ENCODE measurements around the gene CDKL2.
"Not testable (repeated sequence)": the region's sequence is repeated elsewhere in the genome, so short reads cannot be mapped to it uniquely, and the experiment has no call there.

CDKL2 gene

DNA sequence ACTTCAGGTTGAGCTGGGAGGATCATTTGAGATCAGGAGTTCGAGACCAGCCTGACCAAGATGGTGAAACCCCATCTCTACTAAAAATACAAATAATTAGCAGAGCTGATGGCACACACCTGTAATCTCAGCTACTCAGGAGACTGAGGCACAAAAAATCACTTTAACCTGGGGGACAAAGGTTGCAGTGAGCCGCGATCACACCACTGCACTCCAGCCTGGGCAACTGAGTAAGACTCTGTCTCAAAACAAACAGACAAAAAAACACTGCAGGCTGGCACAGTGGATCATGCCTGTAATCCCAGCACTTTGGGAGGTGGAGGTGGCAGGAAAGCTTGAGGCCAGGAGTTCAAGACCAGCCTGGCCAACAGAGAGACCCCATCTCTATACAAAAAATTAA lies 34.3 kb upstream of the CDKL2 start:
- not testable (repeated sequence) for H3K9ac ChIP-seq (ENCODE audit: low read length); H3K4me3 ChIP-seq (ENCODE audit: low read length); H3K9me3 ChIP-seq (ENCODE audit: control insufficient read depth, low read length); H3K36me3 ChIP-seq (ENCODE audit: control insufficient read depth, insufficient read depth, low read length); H3K27me3 ChIP-seq (ENCODE audit: control insufficient read depth, insufficient read depth, low read length); H3K4me1 ChIP-seq (ENCODE audit: control insufficient read depth, insufficient read depth, low read length)

DNA sequence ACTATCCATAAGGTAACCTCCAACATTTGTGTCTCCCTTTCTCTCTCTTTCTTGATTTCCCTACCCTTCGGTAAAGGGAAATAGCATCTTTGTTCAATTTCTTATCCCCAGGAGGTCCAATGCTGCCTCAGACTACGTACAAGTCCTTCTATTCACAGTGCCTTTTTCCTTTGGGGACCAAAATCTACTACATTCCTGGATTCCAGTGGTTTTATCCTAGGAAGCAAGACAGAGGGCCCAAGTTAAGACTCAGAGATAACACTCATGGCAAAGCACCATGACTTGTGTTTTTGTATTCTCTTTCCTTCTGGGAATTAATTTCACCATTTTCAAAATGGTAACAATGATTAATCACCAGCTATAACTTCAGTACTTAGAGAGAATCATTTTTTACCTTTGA lies 32.3 kb upstream of the CDKL2 start:
- H3K9ac ChIP-seq (ENCODE audit: low read length) = no peak overlapping the region
- no peaks in the 10 kb centered on the region for H3K4me1 ChIP-seq (ENCODE audit: control insufficient read depth, insufficient read depth, low read length)
- no peaks in the 10 kb centered on the region for H3K36me3 ChIP-seq (ENCODE audit: control insufficient read depth, insufficient read depth, low read length)
- H3K4me3 ChIP-seq (ENCODE audit: low read length) = no peak overlapping the region
- H3K27me3 ChIP-seq (ENCODE audit: control insufficient read depth, insufficient read depth, low read length) = no peaks in the 10 kb centered on the region
- no peaks in the 10 kb centered on the region for H3K9me3 ChIP-seq (ENCODE audit: control insufficient read depth, low read length)

DNA sequence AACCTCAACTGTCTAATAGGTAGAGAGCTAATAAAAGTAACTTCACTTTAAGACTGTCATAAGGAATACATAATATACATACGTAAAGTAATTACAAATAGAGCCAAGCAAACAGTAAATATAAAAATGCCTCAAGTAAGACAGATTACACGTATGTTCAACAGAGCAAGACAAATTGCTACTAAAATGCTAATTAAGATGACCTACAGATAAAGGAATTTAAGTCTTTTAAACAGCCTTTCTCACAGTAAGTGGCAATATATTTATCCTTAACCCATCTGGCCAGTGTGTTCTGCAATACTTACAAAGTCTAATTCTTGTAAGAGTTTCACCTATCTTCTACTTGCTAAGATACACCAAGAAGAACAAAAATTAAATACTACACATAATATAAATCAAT lies 30.2 kb upstream of the CDKL2 start:
- no peaks in the 10 kb centered on the region for H3K4me1 ChIP-seq (ENCODE audit: control insufficient read depth, insufficient read depth, low read length)
- no peaks in the 10 kb centered on the region for H3K9me3 ChIP-seq (ENCODE audit: control insufficient read depth, low read length)
- H3K9ac ChIP-seq (ENCODE audit: low read length) = no peak overlapping the region
- H3K27me3 ChIP-seq (ENCODE audit: control insufficient read depth, insufficient read depth, low read length) = no peaks in the 10 kb centered on the region
- no peak overlapping the region for H3K4me3 ChIP-seq (ENCODE audit: low read length)
- no peaks in the 10 kb centered on the region for H3K36me3 ChIP-seq (ENCODE audit: control insufficient read depth, insufficient read depth, low read length)

- Histone ChIP-seq H3K9ac (ENCODE audit: low read length) (no peak overlapping the region), H3K27me3 (ENCODE audit: control insufficient read depth, insufficient read depth, low read length) (no peaks in the 10 kb centered on the region), H3K36me3 (ENCODE audit: control insufficient read depth, insufficient read depth, low read length) (peaks cover 4% of the 10 kb centered on the region), H3K4me1 (ENCODE audit: control insufficient read depth, insufficient read depth, low read length) (no peaks in the 10 kb centered on the region), H3K9me3 (ENCODE audit: control insufficient read depth, low read length) (no peaks in the 10 kb centered on the region), H3K4me3 (ENCODE audit: low read length) (no peak overlapping the region)
Measured at GRCh38 chr4:75659512-75660031, 29.2 kb upstream of the CDKL2 start.

GRCh38 chr4:75658876-75659275 lies 28.5 kb upstream of the CDKL2 start:
- H3K4me3 ChIP-seq (ENCODE audit: low read length) = no peak overlapping the region
- no peaks in the 10 kb centered on the region for H3K9me3 ChIP-seq (ENCODE audit: control insufficient read depth, low read length)
- no peaks in the 10 kb centered on the region for H3K4me1 ChIP-seq (ENCODE audit: control insufficient read depth, insufficient read depth, low read length)
- no peaks in the 10 kb centered on the region for H3K27me3 ChIP-seq (ENCODE audit: control insufficient read depth, insufficient read depth, low read length)
- no peak overlapping the region for H3K9ac ChIP-seq (ENCODE audit: low read length)
- peaks cover 7% of the 10 kb centered on the region for H3K36me3 ChIP-seq (ENCODE audit: control insufficient read depth, insufficient read depth, low read length)

DNA sequence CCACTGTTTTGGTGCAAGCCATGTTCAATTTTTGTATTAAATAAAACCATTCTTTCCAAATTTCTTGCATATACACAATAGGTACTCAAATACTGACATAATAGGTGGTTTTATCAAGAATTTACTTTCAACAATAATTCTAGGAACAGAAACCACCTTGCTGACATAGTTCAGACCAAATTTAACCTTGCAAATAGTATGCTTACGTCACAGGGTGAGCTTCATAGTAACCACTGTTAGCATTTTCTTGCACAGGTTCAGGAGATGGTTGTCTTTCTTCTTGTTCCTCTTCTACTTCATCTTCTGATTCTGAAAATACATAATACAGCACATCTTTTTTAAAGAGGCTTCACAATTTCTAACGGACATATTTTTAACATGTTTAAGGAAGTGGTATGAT lies 25.2 kb upstream of the CDKL2 start:
- no peak overlapping the region for H3K4me3 ChIP-seq (ENCODE audit: low read length)
- H3K27me3 ChIP-seq (ENCODE audit: control insufficient read depth, insufficient read depth, low read length) = no peaks in the 10 kb centered on the region
- H3K4me1 ChIP-seq (ENCODE audit: control insufficient read depth, insufficient read depth, low read length) = no peaks in the 10 kb centered on the region
- no peaks in the 10 kb centered on the region for H3K9me3 ChIP-seq (ENCODE audit: control insufficient read depth, low read length)
- no peak overlapping the region for H3K9ac ChIP-seq (ENCODE audit: low read length)
- peaks cover 7% of the 10 kb centered on the region for H3K36me3 ChIP-seq (ENCODE audit: control insufficient read depth, insufficient read depth, low read length)

GRCh38 chr4:75654905-75655304 lies 24.6 kb upstream of the CDKL2 start:
- Histone ChIP-seq H3K9ac (ENCODE audit: low read length) (no peak overlapping the region), H3K36me3 (ENCODE audit: control insufficient read depth, insufficient read depth, low read length) (peaks cover 7% of the 10 kb centered on the region), H3K9me3 (ENCODE audit: control insufficient read depth, low read length) (no peaks in the 10 kb centered on the region), H3K4me3 (ENCODE audit: low read length) (no peak overlapping the region), H3K4me1 (ENCODE audit: control insufficient read depth, insufficient read depth, low read length) (no peaks in the 10 kb centered on the region), H3K27me3 (ENCODE audit: control insufficient read depth, insufficient read depth, low read length) (no peaks in the 10 kb centered on the region)

GRCh38 chr4:75653845-75654503 lies 23.6 kb upstream of the CDKL2 start:
- H3K9me3 ChIP-seq (ENCODE audit: control insufficient read depth, low read length) = no peaks in the 10 kb centered on the region
- no peaks in the 10 kb centered on the region for H3K4me1 ChIP-seq (ENCODE audit: control insufficient read depth, insufficient read depth, low read length)
- H3K27me3 ChIP-seq (ENCODE audit: control insufficient read depth, insufficient read depth, low read length) = no peaks in the 10 kb centered on the region
- peaks cover 7% of the 10 kb centered on the region for H3K36me3 ChIP-seq (ENCODE audit: control insufficient read depth, insufficient read depth, low read length)
- H3K9ac ChIP-seq (ENCODE audit: low read length) = no peak overlapping the region
- H3K4me3 ChIP-seq (ENCODE audit: low read length) = no peak overlapping the region

- H3K36me3 ChIP-seq (ENCODE audit: control insufficient read depth, insufficient read depth, low read length) = no peaks in the 10 kb centered on the region
- H3K9ac ChIP-seq (ENCODE audit: low read length) = no peak overlapping the region
- no peak overlapping the region for H3K4me3 ChIP-seq (ENCODE audit: low read length)
- H3K4me1 ChIP-seq (ENCODE audit: control insufficient read depth, insufficient read depth, low read length) = peaks cover 5% of the 10 kb centered on the region
- no peaks in the 10 kb centered on the region for H3K9me3 ChIP-seq (ENCODE audit: control insufficient read depth, low read length)
- no peaks in the 10 kb centered on the region for H3K27me3 ChIP-seq (ENCODE audit: control insufficient read depth, insufficient read depth, low read length)
Measured at GRCh38 chr4:75644095-75644494, 13.8 kb upstream of the CDKL2 start.

GRCh38 chr4:75643651-75644050 lies 13.3 kb upstream of the CDKL2 start:
- Histone ChIP-seq H3K4me1 (ENCODE audit: control insufficient read depth, insufficient read depth, low read length) (peaks cover 5% of the 10 kb centered on the region), H3K9me3 (ENCODE audit: control insufficient read depth, low read length) (no peaks in the 10 kb centered on the region), H3K36me3 (ENCODE audit: control insufficient read depth, insufficient read depth, low read length) (no peaks in the 10 kb centered on the region), H3K4me3 (ENCODE audit: low read length) (no peak overlapping the region), H3K9ac (ENCODE audit: low read length) (no peak overlapping the region), H3K27me3 (ENCODE audit: control insufficient read depth, insufficient read depth, low read length) (no peaks in the 10 kb centered on the region)

DNA sequence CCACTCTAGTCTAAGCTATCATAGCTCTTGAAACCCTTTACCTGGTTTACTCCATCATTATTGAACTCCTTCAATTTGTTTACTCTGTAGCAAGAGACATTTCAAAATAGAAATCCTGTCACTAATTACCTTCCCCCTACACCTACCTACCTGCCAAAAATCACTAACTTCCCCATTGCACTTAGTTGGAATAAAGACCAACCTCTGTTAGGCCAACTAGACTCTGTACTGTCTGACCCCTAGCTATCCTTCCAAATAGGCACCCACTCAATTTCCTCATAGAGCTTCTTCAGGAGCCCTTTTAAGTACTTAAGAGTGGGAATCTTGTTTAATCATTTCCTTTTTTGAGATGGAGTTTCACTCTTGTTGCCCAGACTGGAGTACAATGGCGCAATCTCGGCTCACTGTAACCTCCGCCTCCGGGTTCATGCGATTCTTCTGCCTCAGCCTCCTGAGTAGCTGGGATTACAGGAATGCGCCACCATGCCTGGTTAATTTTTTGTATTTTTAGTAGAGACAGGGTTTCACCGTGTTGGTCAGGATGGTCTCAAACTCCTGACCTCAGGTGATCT lies 8.9 kb upstream of the CDKL2 start:
- no peaks in the 10 kb centered on the region for H3K36me3 ChIP-seq (ENCODE audit: control insufficient read depth, insufficient read depth, low read length)
- no peak overlapping the region for H3K9ac ChIP-seq (ENCODE audit: low read length)
- no peaks in the 10 kb centered on the region for H3K27me3 ChIP-seq (ENCODE audit: control insufficient read depth, insufficient read depth, low read length)
- H3K9me3 ChIP-seq (ENCODE audit: control insufficient read depth, low read length) = no peaks in the 10 kb centered on the region
- no peak overlapping the region for H3K4me3 ChIP-seq (ENCODE audit: low read length)
- H3K4me1 ChIP-seq (ENCODE audit: control insufficient read depth, insufficient read depth, low read length) = peaks cover 5% of the 10 kb centered on the region

DNA sequence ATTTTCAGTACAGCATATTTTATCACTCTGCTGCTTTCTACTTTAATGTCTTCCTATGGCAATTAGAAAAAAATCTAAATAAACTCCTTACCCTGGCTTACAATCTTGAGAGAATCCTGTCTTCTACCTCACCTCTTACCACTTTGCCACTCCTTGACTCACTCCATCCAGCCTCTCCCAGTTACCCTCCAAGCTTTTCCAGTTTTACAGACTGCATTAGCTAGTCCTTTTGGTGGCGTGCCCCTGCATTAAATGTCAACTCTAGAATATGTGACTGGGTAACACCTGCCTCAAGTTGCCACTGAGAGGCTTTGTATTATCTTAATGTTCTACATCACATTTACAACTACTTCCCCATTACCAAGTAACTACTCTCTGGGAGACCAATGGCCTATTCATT lies 7.5 kb upstream of the CDKL2 start:
- Histone ChIP-seq H3K36me3 (ENCODE audit: control insufficient read depth, insufficient read depth, low read length) (no peaks in the 10 kb centered on the region), H3K27me3 (ENCODE audit: control insufficient read depth, insufficient read depth, low read length) (no peaks in the 10 kb centered on the region), H3K4me3 (ENCODE audit: low read length) (no peak overlapping the region), H3K4me1 (ENCODE audit: control insufficient read depth, insufficient read depth, low read length) (no peaks in the 10 kb centered on the region), H3K9ac (ENCODE audit: low read length) (no peak overlapping the region), H3K9me3 (ENCODE audit: control insufficient read depth, low read length) (no peaks in the 10 kb centered on the region)
